ENCODE data around the gene FAR1. TPM values are rescaled to one million over a fixed set of nuclear protein-coding genes. Genes with fewer than 3 reads are reported as not detected.
"Not testable (repeated sequence)": the region's sequence is repeated elsewhere in the genome, so short reads cannot be mapped to it uniquely, and the experiment has no call there.

FAR1 gene, protein sequence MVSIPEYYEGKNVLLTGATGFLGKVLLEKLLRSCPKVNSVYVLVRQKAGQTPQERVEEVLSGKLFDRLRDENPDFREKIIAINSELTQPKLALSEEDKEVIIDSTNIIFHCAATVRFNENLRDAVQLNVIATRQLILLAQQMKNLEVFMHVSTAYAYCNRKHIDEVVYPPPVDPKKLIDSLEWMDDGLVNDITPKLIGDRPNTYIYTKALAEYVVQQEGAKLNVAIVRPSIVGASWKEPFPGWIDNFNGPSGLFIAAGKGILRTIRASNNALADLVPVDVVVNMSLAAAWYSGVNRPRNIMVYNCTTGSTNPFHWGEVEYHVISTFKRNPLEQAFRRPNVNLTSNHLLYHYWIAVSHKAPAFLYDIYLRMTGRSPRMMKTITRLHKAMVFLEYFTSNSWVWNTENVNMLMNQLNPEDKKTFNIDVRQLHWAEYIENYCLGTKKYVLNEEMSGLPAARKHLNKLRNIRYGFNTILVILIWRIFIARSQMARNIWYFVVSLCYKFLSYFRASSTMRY
- polyA plus RNA-seq: 10 to 100 TPM in 2 of 3 donors, 1 to 10 TPM in 1; 7.5 to 16.0 (median 15.1) TPM

- WGBS, 3 donors: 0 to 1% (median 1%) methylated on average over 82 to 104 of the region's 104 CpGs
- H3K27ac ChIP-seq (ENCODE audit: low read depth, low read length): peak within 1 kb of the TSS; percentile 21
Observed at GRCh38 chr11:13668102-13668956, at the start of gene FAR1. TSS of gene FAR1 (plus strand) at chr11:13668668. CDS start at chr11:13694766, 26,098 bp downstream.

DNA sequence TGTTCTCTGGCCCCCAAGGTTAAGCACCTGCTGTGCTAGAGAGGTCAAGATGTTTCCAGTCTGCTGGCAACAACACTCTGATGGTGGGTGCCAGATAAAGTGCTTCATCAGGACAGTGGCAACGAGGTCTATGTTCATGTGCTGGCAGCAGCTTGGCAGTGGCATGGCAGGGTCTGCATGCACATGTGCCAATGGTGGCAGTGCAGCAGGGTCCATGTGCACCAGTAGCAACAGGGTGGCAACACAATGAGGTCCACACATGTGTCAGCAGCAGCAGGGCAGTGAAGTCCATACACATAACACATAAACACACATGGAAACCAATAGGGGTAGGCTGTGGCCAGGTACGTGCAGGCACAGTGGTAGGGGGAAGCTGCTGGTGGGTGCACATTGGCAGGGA is 48.4 kb upstream of the FAR1 start:
- H3K27ac ChIP-seq (ENCODE audit: low read depth, low read length): no peak overlapping the region
- WGBS, 3 donors: 69 to 78% (median 76%) methylated on average over 2 of the region's 2 CpGs

- 92 to 97% (median 93%) methylated on average over 3 of the region's 3 CpGs for WGBS, 3 donors
- H3K27ac ChIP-seq (ENCODE audit: low read depth, low read length): not testable (repeated sequence)
Observed at GRCh38 chr11:13626818-13627217, 41.6 kb upstream of the FAR1 start.

DNA sequence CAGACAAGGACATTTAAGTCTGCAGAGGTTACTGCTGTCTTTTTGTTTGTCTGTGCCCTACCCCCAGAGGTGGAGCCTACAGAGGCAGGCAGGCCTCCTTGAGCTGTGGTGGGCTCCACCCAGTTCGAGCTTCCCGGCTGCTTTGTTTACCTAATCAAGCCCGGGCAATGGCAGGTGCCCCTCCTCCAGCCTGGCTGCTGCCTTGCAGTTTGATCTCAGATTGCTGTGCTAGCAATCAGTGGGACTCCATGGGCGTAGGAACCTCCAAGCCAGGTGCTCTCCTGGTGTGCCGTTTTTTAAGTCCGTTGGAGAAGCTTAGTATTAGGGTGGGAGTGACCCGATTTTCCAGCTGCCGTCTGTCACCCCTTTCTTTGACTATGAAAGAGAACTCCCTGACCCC is 39.8 kb upstream of the FAR1 start:
- whole genome bisulfite sequencing, 3 donors: 71 to 92% (median 85%) methylated on average over 8 of the region's 8 CpGs
- not testable (repeated sequence) for H3K27ac ChIP-seq (ENCODE audit: low read depth, low read length)

GRCh38 chr11:13629779-13630178 is 38.7 kb upstream of the FAR1 start:
- no peak overlapping the region for H3K27ac ChIP-seq (ENCODE audit: low read depth, low read length)
- WGBS, 3 donors: 81 to 96% (median 85%) methylated on average over 1 of the region's 1 CpG

- 81 to 88% (median 81%) methylated on average over 5 of the region's 5 CpGs for WGBS, 3 donors
Observed at GRCh38 chr11:13635290-13635689, 33.2 kb upstream of the FAR1 start.

DNA sequence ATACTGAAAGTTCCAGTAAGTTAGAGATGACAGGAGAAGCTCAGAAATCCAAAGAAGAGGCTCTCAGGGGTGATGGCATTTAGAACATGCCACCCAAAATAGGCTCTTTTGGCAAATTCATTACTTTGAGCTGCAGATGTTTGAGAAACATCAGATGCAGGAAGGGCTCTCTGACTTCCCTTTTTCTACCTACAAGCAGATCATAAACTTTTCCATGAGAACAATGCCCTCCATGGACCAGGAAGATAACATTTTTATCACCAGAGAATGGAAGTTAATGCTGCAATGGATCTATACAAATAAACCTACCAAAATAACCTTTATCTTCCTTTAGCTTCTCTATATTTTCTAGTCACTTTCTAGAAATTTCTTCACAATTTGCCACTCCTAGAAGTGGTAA is 32.7 kb upstream of the FAR1 start:
- H3K27ac ChIP-seq (ENCODE audit: low read depth, low read length): no peak overlapping the region

More at GRCh38 chr11:13635290-13635689, 33.2 kb upstream of the FAR1 start:
- H3K27ac ChIP-seq (ENCODE audit: low read depth, low read length): no peak overlapping the region

GRCh38 chr11:13637125-13638069 is 31.1 kb upstream of the FAR1 start:
- 77 to 89% (median 81%) methylated on average over 4 of the region's 4 CpGs for WGBS, 3 donors
- H3K27ac ChIP-seq (ENCODE audit: low read depth, low read length): no peak overlapping the region

GRCh38 chr11:13638422-13638821 is 30.0 kb upstream of the FAR1 start:
- no peak overlapping the region for H3K27ac ChIP-seq (ENCODE audit: low read depth, low read length)

DNA sequence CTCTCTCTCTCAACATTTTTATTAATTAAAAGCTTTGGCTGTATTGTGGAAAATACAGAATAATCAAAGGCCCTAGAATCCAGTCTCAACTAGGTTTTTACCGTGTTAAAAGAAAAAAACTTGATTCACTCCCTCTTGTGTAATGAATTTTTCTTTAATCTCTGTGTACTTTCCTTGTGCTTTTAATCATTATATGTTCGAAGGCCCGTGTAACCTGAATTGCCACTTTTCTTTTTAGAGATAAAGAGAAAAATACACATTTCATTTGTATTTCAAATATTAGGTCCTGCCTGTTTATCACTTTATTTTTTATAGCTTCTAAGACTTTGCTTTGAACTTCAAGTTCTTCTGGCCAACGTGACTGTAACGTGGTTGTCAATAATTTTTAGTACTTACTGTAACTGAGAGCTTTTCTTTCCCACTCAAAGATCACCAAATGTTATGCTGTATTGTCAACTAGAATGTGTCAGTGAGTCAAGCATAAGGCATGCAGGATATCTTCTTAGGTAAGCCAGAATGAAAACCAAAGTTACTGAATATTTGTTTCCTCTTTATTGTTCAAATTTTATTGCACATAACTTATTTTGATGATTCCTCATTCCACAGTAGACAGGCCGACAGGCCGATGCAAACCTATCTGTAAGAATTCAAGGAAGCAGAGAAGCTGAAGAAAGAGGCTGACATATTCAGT is 23.3 kb upstream of the FAR1 start:
- no peak overlapping the region for H3K27ac ChIP-seq (ENCODE audit: low read depth, low read length)
- WGBS, 3 donors: 29 to 87% (median 80%) methylated on average over 7 of the region's 7 CpGs

- no peak overlapping the region for H3K27ac ChIP-seq (ENCODE audit: low read depth, low read length)
- WGBS, 3 donors: 66 to 70% (median 70%) methylated on average over 3 of the region's 3 CpGs
Observed at GRCh38 chr11:13647391-13647790, 21.1 kb upstream of the FAR1 start.

DNA sequence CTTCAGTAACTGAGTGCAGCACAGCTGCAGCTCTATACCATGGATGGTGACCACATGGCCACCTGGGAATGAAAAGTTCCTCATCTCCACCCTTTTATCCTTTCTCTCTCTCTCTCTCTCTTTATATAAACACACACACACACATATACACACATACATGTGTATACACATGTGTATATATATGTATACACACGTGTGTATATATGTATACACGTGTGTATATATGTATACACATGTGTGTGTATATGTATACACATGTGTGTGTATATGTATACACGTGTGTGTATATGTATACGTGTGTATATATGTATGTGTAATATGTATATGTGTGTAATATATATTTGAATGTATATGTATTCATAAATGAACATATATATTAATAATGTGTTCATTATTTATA is 18.8 kb upstream of the FAR1 start:
- 81 to 84% (median 83%) methylated on average over 4 of the region's 4 CpGs for WGBS, 3 donors
- H3K27ac ChIP-seq (ENCODE audit: low read depth, low read length): no peak overlapping the region

GRCh38 chr11:13651515-13651914 is 17.0 kb upstream of the FAR1 start:
- 70 to 79% (median 77%) methylated on average over 6 of the region's 6 CpGs for WGBS, 3 donors

GRCh38 chr11:13661074-13661623 is 7.3 kb upstream of the FAR1 start:
- 53 to 57% (median 56%) methylated on average over 2 of the region's 2 CpGs for WGBS, 3 donors
- no peak overlapping the region for H3K27ac ChIP-seq (ENCODE audit: low read depth, low read length)

More at GRCh38 chr11:13651515-13651914, 17.0 kb upstream of the FAR1 start:
- not testable (repeated sequence) for H3K27ac ChIP-seq (ENCODE audit: low read depth, low read length)

DNA sequence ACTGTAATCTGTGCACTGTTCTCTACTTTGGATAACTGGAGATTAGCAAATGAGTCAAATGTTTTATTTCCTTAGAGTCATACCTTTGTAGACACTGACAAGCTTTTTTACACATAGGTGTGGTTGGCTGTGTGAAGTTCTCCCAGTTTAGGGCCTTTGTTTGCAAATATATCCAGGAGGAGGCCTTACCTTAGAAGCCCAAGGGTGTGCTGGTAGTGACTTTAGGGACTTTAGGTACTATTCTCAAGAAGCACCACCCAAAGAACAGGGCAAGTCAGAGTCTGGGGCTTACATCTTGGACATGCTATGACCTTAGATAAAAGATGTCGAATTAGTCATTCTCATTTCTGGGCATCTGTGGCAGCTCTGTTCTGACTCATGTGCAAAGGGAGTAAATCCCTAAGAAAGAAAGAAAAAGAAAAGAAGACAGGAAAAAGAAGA is 4.8 kb upstream of the FAR1 start:
- 80 to 90% (median 87%) methylated on average over 1 of the region's 1 CpG for WGBS, 3 donors
- no peak overlapping the region for H3K27ac ChIP-seq (ENCODE audit: low read depth, low read length)

DNA sequence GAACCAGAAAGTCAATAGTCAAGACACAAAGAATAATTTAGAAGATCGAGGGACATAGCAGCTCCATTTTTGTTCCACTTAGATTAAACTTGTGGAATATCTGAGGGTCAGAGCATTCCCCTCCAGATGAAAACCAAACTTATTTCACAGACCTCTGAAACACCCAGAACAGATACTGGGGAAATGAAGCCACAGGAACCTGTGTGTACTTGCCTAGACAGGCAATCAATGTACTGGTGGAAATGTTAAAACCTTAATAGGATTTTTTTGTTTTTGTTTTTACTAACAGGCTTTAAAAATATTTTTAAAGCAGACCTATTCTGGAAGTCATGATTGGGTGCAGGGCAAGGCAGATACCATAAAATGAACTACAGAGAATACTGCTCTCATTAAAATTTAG is 4.1 kb upstream of the FAR1 start:
- WGBS, 3 donors: 77 to 97% (median 89%) methylated on average over 1 of the region's 1 CpG
- H3K27ac ChIP-seq (ENCODE audit: low read depth, low read length): no peak overlapping the region

DNA sequence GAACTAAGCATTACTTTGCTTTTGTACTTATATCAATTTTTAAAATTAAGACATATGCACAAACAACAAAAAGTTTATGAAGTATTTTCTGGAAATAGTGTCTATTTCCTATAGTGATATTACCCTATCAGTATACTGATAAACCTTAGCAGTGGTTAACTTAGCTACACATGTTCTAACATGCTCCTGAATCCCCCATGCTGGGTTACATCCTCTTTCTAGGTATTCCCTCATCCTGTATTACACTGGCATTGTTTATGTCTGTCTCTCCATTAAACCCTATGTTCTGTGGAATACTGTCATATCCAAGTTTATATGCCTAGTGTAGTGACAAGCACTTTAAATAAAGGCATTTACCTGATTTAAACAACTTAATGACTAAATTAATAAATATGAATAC is 1.8 kb upstream of the FAR1 start:
- no peak overlapping the region for H3K27ac ChIP-seq (ENCODE audit: low read depth, low read length)

Data from adipose tissue (tissue), 3 donors.